K562 (cell line): Measurements from ENCODE around the gene CIAO2B. TPM values are rescaled to one million over a fixed set of nuclear protein-coding genes. Genes with fewer than 3 reads are reported as not detected.
A peak's percentile ranks its signal among the peaks of the same experiment; 100 is the strongest.

Experiments used
- ATAC-seq: fragments of 200-7000 bp; cut with Tn5 transposase; 3 replicates; pipeline ENCODE4 v1.9.1; 2020; ENCODE audit warnings: moderate library complexity
- BruUV-seq: library from RNA; stranded (reverse); fragments of 400-500 nt; replicated peaks from 2 replicates; lab custom pipeline; 2021; lab: Mats Ljungman, UMichigan
- CTCF ChIA-PET: fragments of 300-600 bp; formaldehyde crosslinking; extraction: SDS; loops from one replicate; lab custom pipeline; 2021; ENCODE audit warnings: low intra/inter-chr PET ratio; lab: Yijun Ruan, JAX
- POLR2A ChIA-PET: fragments of 300-600, 350-650 bp; sonication (Branson Sonifier 250); formaldehyde crosslinking; extraction: SDS; loops from one replicate; lab custom pipeline; 2021; ENCODE audit warnings: antibody characterized with exemption, inconsistent platforms; lab: Yijun Ruan, JAX
- DNase-seq, 4 experiments: peaks; one replicate each; pipeline versions ENCODE4 v3.0.0 to v3.0.0-alpha.2; 2011 to 2018; ENCODE audit warnings: low spot score in 3 of 4, mixed read lengths in 3 of 4; ENCODE audit errors: extremely low read depth in 1 of 4
- FAIRE-seq: peaks from 2 replicates; lab custom pipeline; 2011; peaks lifted over from hg19 to GRCh38; lab: Jason Lieb, UNC
- H2AFZ ChIP-seq: 2 replicates; pipeline ENCODE4 v1.6.0; 2011; ENCODE audit warnings: low read depth, low read length, control low read depth, inconsistent platforms
- H3K27ac ChIP-seq: fragments of 200-600 bp; 3 replicates; pipeline ENCODE4 v1.8.0; 2011; ENCODE audit warnings: low read depth, mild to moderate bottlenecking, control low read depth, inconsistent platforms, low read length, moderate library complexity, mixed read lengths; ENCODE audit errors: extremely low read depth
- H3K27me3 ChIP-seq, 2 experiments: fragments of 300-600 bp in 1 of 2; 2 replicates in 1 of 2; 3 replicates in 1 of 2; pipeline versions ENCODE4 v1.6.0 to v1.8.0; 2011; ENCODE audit warnings: inconsistent platforms in 2 of 2, low read length in 2 of 2, mild to moderate bottlenecking in 1 of 2, mixed read lengths in 1 of 2, moderate library complexity in 1 of 2; ENCODE audit not compliant: control insufficient read depth in 2 of 2, insufficient read depth in 2 of 2
- H3K36me3 ChIP-seq: fragments of 300-600 bp; 3 replicates; pipeline ENCODE4 v1.8.0; 2011; ENCODE audit warnings: mild to moderate bottlenecking, low read length, inconsistent platforms; ENCODE audit not compliant: control insufficient read depth, insufficient read depth
- H3K4me1 ChIP-seq, 2 experiments: fragments of 200-600 bp in 1 of 2; replicated peaks in 1 of 2; 2 replicates in 1 of 2; 3 replicates in 1 of 2; pipeline versions ENCODE4 v1.5.1 to v1.8.0; 2011; ENCODE audit warnings: inconsistent platforms in 2 of 2, low read length in 2 of 2, mild to moderate bottlenecking in 1 of 2, mixed read lengths in 1 of 2, moderate library complexity in 1 of 2; ENCODE audit not compliant: control insufficient read depth in 2 of 2, insufficient read depth in 2 of 2
- H3K4me2 ChIP-seq: 2 replicates; pipeline ENCODE4 v1.6.1; 2011; ENCODE audit warnings: low read length, control low read depth, inconsistent platforms, mixed read lengths; ENCODE audit not compliant: insufficient read depth
- H3K4me3 ChIP-seq: fragments of 200-600 bp; sonication (generic), shearing (Covaris generic); 2 replicates; pipeline ENCODE4 v1.5.1; 2016; ENCODE audit warnings: control low read depth, inconsistent platforms
- H3K79me2 ChIP-seq: fragments of 200-600 bp; 3 replicates; pipeline ENCODE4 v1.8.0; 2011; ENCODE audit warnings: low read length, inconsistent platforms; ENCODE audit not compliant: control insufficient read depth, insufficient read depth
- H3K9ac ChIP-seq, 2 experiments: 2 replicates each; pipeline versions ENCODE4 v1.6.0 to v1.6.1; 2011; ENCODE audit warnings: low read depth in 2 of 2, low read length in 2 of 2, control low read depth in 1 of 2, inconsistent platforms in 1 of 2, mild to moderate bottlenecking in 1 of 2, mixed read lengths in 1 of 2; ENCODE audit not compliant: insufficient read depth in 1 of 2
- H3K9me1 ChIP-seq: one replicate; pipeline ENCODE4 v1.6.0; 2011; ENCODE audit warnings: inconsistent platforms, mild to moderate bottlenecking, low read length, moderate library complexity; ENCODE audit not compliant: control insufficient read depth, insufficient read depth
- H3K9me3 ChIP-seq: replicated peaks from 2 replicates; pipeline ENCODE4 v1.5.1; 2011; ENCODE audit warnings: low read depth, low read length, inconsistent platforms; ENCODE audit not compliant: control insufficient read depth, insufficient read depth
- H4K20me1 ChIP-seq: replicated peaks from 2 replicates; pipeline ENCODE4 v1.6.1; 2011; ENCODE audit warnings: low read length, inconsistent platforms, mixed read lengths; ENCODE audit not compliant: control insufficient read depth, insufficient read depth
- CCNT2 ChIP-seq: IDR thresholded peaks from 2 replicates; pipeline ENCODE4 v1.6.1; 2011; ENCODE audit warnings: borderline replicate concordance, low read depth, mild to moderate bottlenecking, moderate library complexity, mixed read lengths, low read length; ENCODE audit not compliant: insufficient read length; ENCODE audit errors: extremely low read depth
- DNMT1 ChIP-seq: fragments of 450-650 bp; IDR thresholded peaks from 2 replicates; pipeline ENCODE4 v1.6.1; 2016; ENCODE audit warnings: antibody characterized with exemption, mild to moderate bottlenecking
- EP400 ChIP-seq: fragments of 450-650 bp; IDR thresholded peaks from 2 replicates; pipeline ENCODE4 v1.6.1; 2017; ENCODE audit warnings: antibody characterized with exemption, mild to moderate bottlenecking, moderate library complexity
- GMEB1 ChIP-seq: fragments of 250-450 bp; sonication (Bioruptor Pico); IDR thresholded peaks from 2 replicates; pipeline ENCODE4 v1.4.0; 2020; ENCODE audit warnings: mild to moderate bottlenecking
- REST ChIP-seq, 2 experiments: fragments of 450-650 bp; formaldehyde crosslinking in 1 of 2; IDR thresholded peaks; 2 replicates each; pipeline versions ENCODE4 v1.4.0 to v1.6.1; 2014 to 2020; ENCODE audit warnings: mild to moderate bottlenecking in 2 of 2, borderline replicate concordance in 1 of 2, low read depth in 1 of 2
- SNRNP70 ChIP-seq: fragments of 200-400 bp; formaldehyde crosslinking; optimal IDR thresholded peaks from 2 replicates; pipeline ENCODE3; 2017; ENCODE audit warnings: low read depth, low read length
- TCFL5 ChIP-seq: fragments of 250-450 bp; sonication (Bioruptor Pico); conservative IDR thresholded peaks from 2 replicates; pipeline ENCODE4 v1.6.1; 2021; ENCODE audit warnings: mild to moderate bottlenecking, moderate library complexity, matching md5 sums
- TEAD2 ChIP-seq: fragments of 450-650 bp; IDR thresholded peaks from 2 replicates; pipeline ENCODE4 v1.6.1; 2016; ENCODE audit warnings: missing genetic modification characterization, control low read depth, missing compliant biosample characterization
- ZFPM2 ChIP-seq: fragments of 250-450 bp; sonication (Bioruptor Pico); IDR thresholded peaks from 2 replicates; pipeline ENCODE4 v1.5.1; 2022; ENCODE audit warnings: mild to moderate bottlenecking
- ZNF121 ChIP-seq: sonication (generic); formaldehyde crosslinking; conservative IDR thresholded peaks from 2 replicates; pipeline ENCODE4 v1.8.0; 2022; ENCODE audit warnings: missing genetic modification reagents
- WGBS: fragments of 100-300 bp; shearing (Covaris generic); methylation state at CpG from one replicate; pipeline ENCODE4 v1.1.6; 2016; ENCODE audit warnings: low coverage, mixed read lengths; ENCODE audit not compliant: insufficient coverage; ENCODE audit errors: missing lambda C conversion rate; 5-methylcytosine and 5-hydroxymethylcytosine counted together
- in situ Hi-C: fragments of 300-500 bp; cut with MboI; formaldehyde crosslinking; loops from 4 replicates; pipeline ENCODE4 v1.15.0; 2018; ENCODE audit warnings: inconsistent platforms, mixed read lengths
- intact Hi-C: fragments of 100-400 bp; cut with micrococcal nuclease; formaldehyde crosslinking; loops from 2 replicates; pipeline ENCODE4 v1.14.2; 2022
- polyA plus RNA-seq, 8 experiments: library from polyadenylated mRNA; depleted of rRNA in 4 of 8; stranded (reverse) in 5 of 8; unstranded in 3 of 8; fragments of >200 nt; fragmentation: Nextera tagmentation in 2 of 8; fragmentation: Illumina TruSeq in 1 of 8; extraction: Ambion mirVana in 2 of 8; extraction: Trizol in 1 of 8; gene quantifications; 2 replicates each; pipeline versions ENCODE4 v1.2.1 to v1.2.3, GENCODE V29; 2011 to 2014; ENCODE audit warnings: inconsistent platforms in 1 of 8, missing spikeins in 1 of 8
- total RNA-seq, 7 experiments: library from RNA; depleted of rRNA in 6 of 7; stranded (reverse); fragments of >200 nt in 6 of 7; fragmentation: Illumina TruSeq in 2 of 7; extraction: Trizol in 2 of 7; gene quantifications; 2 replicates each; pipeline versions ENCODE4 v1.2.1 to v1.2.3, GENCODE V29; 2011 to 2021; ENCODE audit warnings: low replicate concordance in 1 of 7

The CIAO2B gene
- total and polyA plus RNA-seq, 9 of the 15 experiments (the other 6 are each of a cell fraction or from before 2014, with no cell fraction given) = 86.8 to 182 (median 113) TPM

GRCh38 chr16:66928702-66929388, 5.4 kb downstream of the CIAO2B start:
- Histone ChIP-seq H3K36me3 (peaks cover 17% of the 10 kb centered on the region; the same call in 2 of the 3 replicates), H2AFZ (no peak overlapping the region), H3K27ac (no peak overlapping the region), H3K79me2 (peaks cover 14% of the 10 kb centered on the region), H3K9ac (no peak overlapping the region), H3K9me1 (peaks cover 4% of the 10 kb centered on the region), H3K27me3 (peaks cover 4 to 19% of the 10 kb centered on the region in 2 experiments; a peak in 2 of 5 replicates), H4K20me1 (peaks cover 5% of the 10 kb centered on the region; the same call in 1 of the 2 replicates), H3K4me1 (peaks cover 14 to 32% of the 10 kb centered on the region in 2 experiments), H3K4me2 (no peak overlapping the region), H3K4me3 (no peak overlapping the region), H3K9me3 (no peaks in the 10 kb centered on the region)
- POLR2A ChIA-PET = interaction anchor here (0.9 to 3.0 kb wide), 6 partner anchors 12 to 34 kb away, joined by 3 to 15 read pairs (median 4); no protein-coding TSS in a partner anchor
- intact Hi-C loops (loop anchor here (1.0 to 5.0 kb wide), 2 partner anchors 34 to 522 kb away; no protein-coding TSS in a partner anchor), in situ Hi-C loops (no loop called here)
- DNase-seq = peak; percentile 61 to 75 (median 65)
- CTCF ChIA-PET = interaction anchor here (1.0 to 3.6 kb wide), 2 partner anchors 33 to 320 kb away, joined by 3 to 41 read pairs; no protein-coding TSS in a partner anchor
- no peak for FAIRE-seq
- BruUV-seq = no TSS peak
- ATAC-seq = peak; percentile 70
- WGBS = 42% methylated on average over 8 of the region's 10 CpGs
- TF ChIP-seq ZNF121 (CRISPR knock-in tag) (peak; percentile 91), TCFL5 (CRISPR knock-in tag) (no peak), TEAD2 (tag) (no peak), CCNT2 (no peak), GMEB1 (CRISPR knock-in tag) (no peak), SNRNP70 (no peak), REST (IDR thresholded peaks at IDR 0.05; ENCODE audit: borderline replicate concordance) (peak; percentile 82), REST (CRISPR knock-in tag; IDR thresholded peaks at IDR 0.05; ENCODE audit: low read depth) (no peak), DNMT1 (no peak), EP400 (no peak), ZFPM2 (CRISPR knock-in tag) (no peak)
